PFSK-1 (cell line): ENCODE measurements around the gene RGS16.

Source experiments
- FOXP2 ChIP-seq: optimal IDR thresholded peaks from 2 replicates; pipeline ENCODE3; 2011; ENCODE audit warnings: borderline replicate concordance, control low read depth, inconsistent platforms; ENCODE audit not compliant: insufficient read depth; ENCODE audit errors: extremely low read length, extremely low read depth
- POLR2AphosphoS5 ChIP-seq: IDR thresholded peaks from 2 replicates; pipeline ENCODE4 v1.6.1; 2012; ENCODE audit warnings: low read depth, mild to moderate bottlenecking, control low read depth, low read length, moderate library complexity
- SIN3A ChIP-seq: IDR thresholded peaks from 2 replicates; pipeline ENCODE4 v1.6.1; 2012; ENCODE audit warnings: mild to moderate bottlenecking, low read length, moderate library complexity, borderline replicate concordance; ENCODE audit not compliant: insufficient read depth
- TAF1 ChIP-seq: IDR thresholded peaks from 2 replicates; pipeline ENCODE4 v1.6.1; 2012; ENCODE audit warnings: low read length, control low read depth, borderline replicate concordance; ENCODE audit not compliant: insufficient read depth
- TF ChIP-seq, protein P1 (sequence below), 2 experiments: IDR thresholded peaks; 2 replicates each; pipeline versions ENCODE4 v1.6.1 to v1.8.0; 2011 to 2012; ENCODE audit warnings: low read depth in 2 of 2, low read length in 2 of 2, control low read depth in 1 of 2, inconsistent platforms in 1 of 2, mild to moderate bottlenecking in 1 of 2, moderate library complexity in 1 of 2; ENCODE audit not compliant: insufficient read depth in 1 of 2

Gene RGS16

DNA sequence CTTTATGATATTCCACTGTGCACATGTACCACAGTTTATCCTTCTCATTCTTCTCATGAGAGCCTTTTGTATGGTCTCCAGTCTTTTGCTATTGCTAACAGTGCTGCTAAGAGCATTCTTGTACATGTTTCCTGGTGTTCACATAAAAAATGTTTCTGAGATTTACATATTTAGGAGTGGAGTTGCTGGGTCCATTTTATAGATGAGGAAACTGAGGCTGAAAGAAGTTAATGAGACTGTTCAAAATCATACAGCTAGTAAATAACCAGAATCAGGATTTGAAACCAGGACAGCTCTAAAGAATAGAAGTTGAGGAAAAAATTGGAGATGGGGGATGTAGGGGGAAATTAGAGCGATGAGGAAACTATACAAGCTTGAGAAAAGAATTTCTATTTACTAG lies 27.8 kb upstream of the RGS16 start:
- no peak for TF ChIP-seq SIN3A
- TF ChIP-seq POLR2AphosphoS5 = no peak
- TF ChIP-seq TAF1 = no peak
- TF ChIP-seq, protein P1, sequence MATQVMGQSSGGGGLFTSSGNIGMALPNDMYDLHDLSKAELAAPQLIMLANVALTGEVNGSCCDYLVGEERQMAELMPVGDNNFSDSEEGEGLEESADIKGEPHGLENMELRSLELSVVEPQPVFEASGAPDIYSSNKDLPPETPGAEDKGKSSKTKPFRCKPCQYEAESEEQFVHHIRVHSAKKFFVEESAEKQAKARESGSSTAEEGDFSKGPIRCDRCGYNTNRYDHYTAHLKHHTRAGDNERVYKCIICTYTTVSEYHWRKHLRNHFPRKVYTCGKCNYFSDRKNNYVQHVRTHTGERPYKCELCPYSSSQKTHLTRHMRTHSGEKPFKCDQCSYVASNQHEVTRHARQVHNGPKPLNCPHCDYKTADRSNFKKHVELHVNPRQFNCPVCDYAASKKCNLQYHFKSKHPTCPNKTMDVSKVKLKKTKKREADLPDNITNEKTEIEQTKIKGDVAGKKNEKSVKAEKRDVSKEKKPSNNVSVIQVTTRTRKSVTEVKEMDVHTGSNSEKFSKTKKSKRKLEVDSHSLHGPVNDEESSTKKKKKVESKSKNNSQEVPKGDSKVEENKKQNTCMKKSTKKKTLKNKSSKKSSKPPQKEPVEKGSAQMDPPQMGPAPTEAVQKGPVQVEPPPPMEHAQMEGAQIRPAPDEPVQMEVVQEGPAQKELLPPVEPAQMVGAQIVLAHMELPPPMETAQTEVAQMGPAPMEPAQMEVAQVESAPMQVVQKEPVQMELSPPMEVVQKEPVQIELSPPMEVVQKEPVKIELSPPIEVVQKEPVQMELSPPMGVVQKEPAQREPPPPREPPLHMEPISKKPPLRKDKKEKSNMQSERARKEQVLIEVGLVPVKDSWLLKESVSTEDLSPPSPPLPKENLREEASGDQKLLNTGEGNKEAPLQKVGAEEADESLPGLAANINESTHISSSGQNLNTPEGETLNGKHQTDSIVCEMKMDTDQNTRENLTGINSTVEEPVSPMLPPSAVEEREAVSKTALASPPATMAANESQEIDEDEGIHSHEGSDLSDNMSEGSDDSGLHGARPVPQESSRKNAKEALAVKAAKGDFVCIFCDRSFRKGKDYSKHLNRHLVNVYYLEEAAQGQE (IDR thresholded peaks at IDR 0.05; ENCODE audit: insufficient read depth in 1 of 2, low read depth in 2 of 2, low read length in 2 of 2) = no peak
- TF ChIP-seq FOXP2 = no peak

GRCh38 chr1:182631053-182631677 lies 27.0 kb upstream of the RGS16 start:
- TF ChIP-seq, protein P1 (IDR thresholded peaks at IDR 0.05; ENCODE audit: insufficient read depth in 1 of 2, low read depth in 2 of 2, low read length in 2 of 2) = no peak
- TF ChIP-seq TAF1 = no peak
- no peak for TF ChIP-seq POLR2AphosphoS5
- TF ChIP-seq FOXP2 = no peak
- TF ChIP-seq SIN3A = no peak

GRCh38 chr1:182630586-182630985 lies 26.4 kb upstream of the RGS16 start:
- TF ChIP-seq FOXP2 (no peak), SIN3A (no peak), POLR2AphosphoS5 (no peak), TAF1 (no peak)
- TF ChIP-seq, protein P1 (IDR thresholded peaks at IDR 0.05; ENCODE audit: insufficient read depth in 1 of 2, low read depth in 2 of 2, low read length in 2 of 2) = no peak

- TF ChIP-seq, protein P1 (IDR thresholded peaks at IDR 0.05; ENCODE audit: insufficient read depth in 1 of 2, low read depth in 2 of 2, low read length in 2 of 2) = no peak
- TF ChIP-seq FOXP2 = no peak
- TF ChIP-seq SIN3A = no peak
- TF ChIP-seq TAF1 = no peak
- no peak for TF ChIP-seq POLR2AphosphoS5
These were observed 25.4 kb upstream of the RGS16 start for GRCh38 chr1:182629499-182630096.
